CD8-positive, alpha-beta memory T cell (primary cell): ENCODE data around the gene LILRB5. TPM values are rescaled to one million over a fixed set of nuclear protein-coding genes. Genes with fewer than 3 reads are reported as not detected.
"Not testable (repeated sequence)": the region's sequence is repeated elsewhere in the genome, so short reads cannot be mapped to it uniquely, and the experiment has no call there.

ENCODE experiments used
- CTCF ChIA-PET: fragments of 350-600 bp; sonication (Branson Sonifier 250); formaldehyde crosslinking; loops from one replicate; lab custom pipeline; 2021; ENCODE audit warnings: antibody characterized with exemption; lab: Charles Lee
- POLR2A ChIA-PET: fragments of 350-600 bp; sonication (Branson Sonifier 250); formaldehyde crosslinking; loops from one replicate; lab custom pipeline; 2021; ENCODE audit warnings: antibody characterized with exemption; lab: Charles Lee
- DNase-seq, 5 donors: peaks; one replicate each; pipeline versions ENCODE4 v3.0.0 to v3.0.0-alpha.2; 2020 to 2022; ENCODE audit warnings: mixed read lengths in 1 of 5
- H3K27ac ChIP-seq: one replicate; pipeline ENCODE4 v1.7.0; 2013; ENCODE audit warnings: low read depth, mild to moderate bottlenecking, low read length, moderate library complexity
- H3K27me3 ChIP-seq: 2 replicates; pipeline ENCODE4 v1.7.0; 2013; ENCODE audit warnings: low read length, mild to moderate bottlenecking; ENCODE audit not compliant: insufficient read depth, poor library complexity, severe bottlenecking
- H3K36me3 ChIP-seq: 2 replicates; pipeline ENCODE4 v1.7.0; 2013; ENCODE audit warnings: mild to moderate bottlenecking, low read length, moderate library complexity; ENCODE audit not compliant: insufficient read depth
- H3K4me1 ChIP-seq: 2 replicates; pipeline ENCODE4 v1.7.0; 2013; ENCODE audit warnings: mild to moderate bottlenecking, low read length, moderate library complexity; ENCODE audit not compliant: insufficient read depth
- H3K4me3 ChIP-seq: 2 replicates; pipeline ENCODE4 v1.7.0; 2013; ENCODE audit warnings: mild to moderate bottlenecking, low read length
- H3K9me3 ChIP-seq: 2 replicates; pipeline ENCODE4 v1.7.0; 2013; ENCODE audit warnings: mild to moderate bottlenecking, low read length
- H3K27ac Mint-ChIP-seq, 8 donors: one replicate each; pipeline ENCODE4 v1.8.0; 2020 to 2021; ENCODE audit warnings: mixed read lengths in 8 of 8, mild to moderate bottlenecking in 6 of 8, inconsistent platforms in 3 of 8, moderate library complexity in 3 of 8
- H3K27me3 Mint-ChIP-seq, 2 donors: one replicate each; pipeline ENCODE4 v1.8.0; 2020 to 2021; ENCODE audit warnings: mixed read lengths in 2 of 2, mild to moderate bottlenecking in 1 of 2, moderate library complexity in 1 of 2
- H3K36me3 Mint-ChIP-seq, 3 donors: one replicate each; pipeline ENCODE4 v1.8.0; 2020 to 2021; ENCODE audit warnings: mixed read lengths in 3 of 3, inconsistent platforms in 1 of 3, mild to moderate bottlenecking in 1 of 3
- H3K4me1 Mint-ChIP-seq, 3 donors: one replicate each; pipeline ENCODE4 v1.8.0; 2020 to 2021; ENCODE audit warnings: mixed read lengths in 3 of 3, inconsistent platforms in 1 of 3, mild to moderate bottlenecking in 1 of 3
- H3K4me3 Mint-ChIP-seq, 7 donors: one replicate each; pipeline ENCODE4 v1.8.0; 2020 to 2021; ENCODE audit warnings: mixed read lengths in 7 of 7, mild to moderate bottlenecking in 6 of 7, moderate library complexity in 4 of 7, inconsistent platforms in 2 of 7
- H3K9me3 Mint-ChIP-seq, 5 donors: one replicate each; pipeline ENCODE4 v1.8.0; 2020 to 2022; ENCODE audit warnings: mixed read lengths in 5 of 5, mild to moderate bottlenecking in 3 of 5, moderate library complexity in 2 of 5, inconsistent platforms in 1 of 5
- polyA plus RNA-seq: library from polyadenylated mRNA; unstranded; fragments of 300-500 nt; fragmentation: Illumina TruSeq; gene quantifications from one replicate; pipeline ENCODE4 v1.2.3, GENCODE V29; 2021
- total RNA-seq, 2 experiments: library from RNA; stranded (reverse); gene quantifications; one replicate each; pipeline ENCODE4 v1.2.3, GENCODE V29; 2021

LILRB5 gene
- total and polyA plus RNA-seq, 3 experiments from 2014 or later, result 0.42 to 0.44 TPM; not detected in 1

- H3K4me1 ChIP-seq, H3K9me3 ChIP-seq, H3K4me3 Mint-ChIP-seq, H3K4me3 ChIP-seq, H3K36me3 Mint-ChIP-seq, CTCF ChIA-PET, H3K4me1 Mint-ChIP-seq, H3K9me3 Mint-ChIP-seq, DNase-seq, POLR2A ChIA-PET, H3K27ac Mint-ChIP-seq, H3K27me3 ChIP-seq, H3K27ac ChIP-seq, H3K36me3 ChIP-seq: not testable (repeated sequence)
- peaks cover 22 to 46% of the 10 kb centered on the region in 2 donors for H3K27me3 Mint-ChIP-seq
Measured at GRCh38 chr19:54272181-54272580, 15.1 kb upstream of the LILRB5 start.

DNA sequence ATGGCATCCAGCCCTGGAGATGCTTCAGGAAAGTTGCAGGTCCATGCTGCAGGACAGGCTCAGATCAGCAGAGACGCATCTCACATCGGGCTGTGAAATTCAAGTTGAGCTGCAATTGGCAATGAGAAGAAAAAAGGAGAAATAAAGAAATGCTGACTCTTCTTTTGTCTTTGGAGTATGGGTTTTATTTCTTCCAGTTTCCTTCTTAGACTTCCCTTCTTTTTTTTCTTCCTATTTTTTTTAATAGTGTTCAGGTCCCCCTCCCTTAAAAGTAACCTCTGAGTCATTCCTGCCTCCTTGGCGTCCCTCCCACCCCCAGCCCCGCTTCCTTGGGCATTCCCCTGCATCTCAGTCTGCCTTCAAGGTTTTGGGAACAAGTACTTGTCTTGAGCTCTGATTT lies 14.5 kb upstream of the LILRB5 start:
- H3K27me3 ChIP-seq, H3K4me3 Mint-ChIP-seq, H3K36me3 ChIP-seq, H3K4me3 ChIP-seq, DNase-seq, H3K27ac Mint-ChIP-seq, CTCF ChIA-PET, H3K36me3 Mint-ChIP-seq, H3K27ac ChIP-seq, H3K9me3 Mint-ChIP-seq, H3K9me3 ChIP-seq, H3K4me1 ChIP-seq, POLR2A ChIA-PET, H3K4me1 Mint-ChIP-seq: not testable (repeated sequence)
- peaks cover 21 to 45% of the 10 kb centered on the region in 2 donors for H3K27me3 Mint-ChIP-seq

DNA sequence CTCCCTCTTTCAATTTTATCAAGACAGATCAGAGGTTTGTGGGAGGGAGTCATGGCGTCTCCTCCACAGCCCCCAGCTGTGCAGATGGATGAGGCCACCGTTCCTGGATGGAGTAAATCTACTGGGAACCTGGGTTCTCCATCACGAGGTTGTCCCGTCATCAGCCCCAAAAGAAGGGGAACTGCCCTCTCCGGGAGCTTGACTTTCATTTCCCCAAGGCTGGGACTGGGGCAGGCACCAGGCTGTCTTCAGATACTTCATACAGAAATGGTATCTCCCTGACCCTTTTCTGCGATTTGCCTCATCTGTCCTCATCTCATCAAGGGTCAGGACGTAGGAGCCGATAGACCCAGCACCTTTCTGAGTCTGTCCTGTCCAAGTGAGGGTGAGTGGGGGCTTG lies 14.0 kb upstream of the LILRB5 start:
- ChIA-PET CTCF (no interaction called here), POLR2A (no interaction called here)
- Mint-ChIP-seq H3K4me1 (no peaks in the 10 kb centered on the region), H3K27me3 (peaks cover 17 to 41% of the 10 kb centered on the region in 2 donors), H3K36me3 (no peaks in the 10 kb centered on the region), H3K4me3 (no peak overlapping the region), H3K9me3 (no peaks in the 10 kb centered on the region), H3K27ac (no peak overlapping the region)
- Histone ChIP-seq H3K27ac (no peak overlapping the region), H3K36me3 (no peaks in the 10 kb centered on the region), H3K4me3 (no peak overlapping the region), H3K4me1 (no peaks in the 10 kb centered on the region), H3K9me3 (no peaks in the 10 kb centered on the region), H3K27me3 (no peaks in the 10 kb centered on the region)
- no peak for DNase-seq

DNA sequence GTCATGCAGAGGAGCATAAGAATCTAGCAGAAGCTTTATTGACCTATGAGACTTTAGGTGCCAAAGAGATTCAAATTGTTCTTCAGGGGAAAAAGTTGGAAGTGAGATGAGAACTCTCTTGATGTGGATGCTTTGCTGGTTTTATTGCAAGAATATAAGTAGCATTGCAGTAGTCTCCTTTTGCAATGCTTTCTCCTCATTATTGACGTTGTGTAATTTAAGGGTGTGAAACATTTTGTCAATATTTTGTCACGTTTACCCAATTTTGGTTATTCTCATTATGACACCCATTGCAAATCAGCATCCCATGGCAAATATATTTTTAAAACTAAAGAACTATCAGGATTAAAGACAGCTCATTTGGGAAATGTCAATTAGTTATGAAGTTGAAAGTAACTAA lies 11.9 kb upstream of the LILRB5 start:
- H3K27me3 Mint-ChIP-seq, result peaks cover 18 to 43% of the 10 kb centered on the region in 2 donors
- no peak overlapping the region for H3K27ac Mint-ChIP-seq
- H3K36me3 Mint-ChIP-seq, result no peaks in the 10 kb centered on the region
- H3K4me3 Mint-ChIP-seq, result no peak overlapping the region
- no peaks in the 10 kb centered on the region for H3K4me1 ChIP-seq
- no peaks in the 10 kb centered on the region for H3K36me3 ChIP-seq
- no peaks in the 10 kb centered on the region for H3K9me3 Mint-ChIP-seq
- no peaks in the 10 kb centered on the region for H3K9me3 ChIP-seq
- H3K4me3 ChIP-seq, result no peak overlapping the region
- H3K27ac ChIP-seq, result no peak overlapping the region
- CTCF ChIA-PET, result no interaction called here
- no peak for DNase-seq
- POLR2A ChIA-PET, result no interaction called here
- H3K4me1 Mint-ChIP-seq, result peaks cover 0 to 2% (median 0%) of the 10 kb centered on the region in 3 donors
- no peaks in the 10 kb centered on the region for H3K27me3 ChIP-seq

GRCh38 chr19:54266133-54266532 lies 9.1 kb upstream of the LILRB5 start:
- H3K9me3 Mint-ChIP-seq, result no peaks in the 10 kb centered on the region
- H3K9me3 ChIP-seq, result no peaks in the 10 kb centered on the region
- peak; percentile 25 to 73 (median 42) for DNase-seq
- H3K27ac ChIP-seq, result no peak overlapping the region
- no peaks in the 10 kb centered on the region for H3K27me3 ChIP-seq
- ChIA-PET CTCF (interaction anchor here (0.9 to 2.1 kb wide), 7 partner anchors 9 to 170 kb away, joined by 3 to 9 read pairs (median 3); partner anchors contain the start of gene LILRB5), POLR2A (no interaction called here)
- H3K27me3 Mint-ChIP-seq, result peaks cover 10 to 35% of the 10 kb centered on the region in 2 donors
- H3K4me1 ChIP-seq, result no peaks in the 10 kb centered on the region
- no peak overlapping the region for H3K4me3 ChIP-seq
- H3K4me1 Mint-ChIP-seq, result peaks cover 0 to 2% (median 0%) of the 10 kb centered on the region in 3 donors
- H3K27ac Mint-ChIP-seq, result no peak overlapping the region
- no peaks in the 10 kb centered on the region for H3K36me3 ChIP-seq
- H3K4me3 Mint-ChIP-seq, result no peak overlapping the region
- no peaks in the 10 kb centered on the region for H3K36me3 Mint-ChIP-seq

GRCh38 chr19:54262470-54262869 lies 5.4 kb upstream of the LILRB5 start:
- POLR2A ChIA-PET, result no interaction called here
- Mint-ChIP-seq H3K9me3 (no peaks in the 10 kb centered on the region), H3K27me3 (peaks cover 5 to 21% of the 10 kb centered on the region in 2 donors), H3K4me1 (peaks cover 0 to 2% (median 0%) of the 10 kb centered on the region in 3 donors), H3K4me3 (no peak overlapping the region), H3K27ac (no peak overlapping the region), H3K36me3 (no peaks in the 10 kb centered on the region)
- Histone ChIP-seq H3K27ac (no peak overlapping the region), H3K36me3 (no peaks in the 10 kb centered on the region), H3K4me1 (no peaks in the 10 kb centered on the region), H3K9me3 (no peaks in the 10 kb centered on the region), H3K4me3 (no peak overlapping the region), H3K27me3 (no peaks in the 10 kb centered on the region)
- no peak for DNase-seq
- CTCF ChIA-PET, result no interaction called here

GRCh38 chr19:54262066-54262465 lies 5.0 kb upstream of the LILRB5 start:
- H3K9me3 Mint-ChIP-seq, result no peaks in the 10 kb centered on the region
- ChIA-PET CTCF (no interaction called here), POLR2A (no interaction called here)
- Histone ChIP-seq H3K9me3 (no peaks in the 10 kb centered on the region), H3K4me3 (no peak overlapping the region), H3K27ac (no peak overlapping the region), H3K4me1 (no peaks in the 10 kb centered on the region), H3K36me3 (no peaks in the 10 kb centered on the region), H3K27me3 (no peaks in the 10 kb centered on the region)
- no peak overlapping the region for H3K27ac Mint-ChIP-seq
- H3K27me3 Mint-ChIP-seq, result peaks cover 4 to 22% of the 10 kb centered on the region in 2 donors
- H3K4me3 Mint-ChIP-seq, result no peak overlapping the region
- H3K4me1 Mint-ChIP-seq, result peaks cover 0 to 2% (median 0%) of the 10 kb centered on the region in 3 donors
- no peak for DNase-seq
- H3K36me3 Mint-ChIP-seq, result no peaks in the 10 kb centered on the region

DNA sequence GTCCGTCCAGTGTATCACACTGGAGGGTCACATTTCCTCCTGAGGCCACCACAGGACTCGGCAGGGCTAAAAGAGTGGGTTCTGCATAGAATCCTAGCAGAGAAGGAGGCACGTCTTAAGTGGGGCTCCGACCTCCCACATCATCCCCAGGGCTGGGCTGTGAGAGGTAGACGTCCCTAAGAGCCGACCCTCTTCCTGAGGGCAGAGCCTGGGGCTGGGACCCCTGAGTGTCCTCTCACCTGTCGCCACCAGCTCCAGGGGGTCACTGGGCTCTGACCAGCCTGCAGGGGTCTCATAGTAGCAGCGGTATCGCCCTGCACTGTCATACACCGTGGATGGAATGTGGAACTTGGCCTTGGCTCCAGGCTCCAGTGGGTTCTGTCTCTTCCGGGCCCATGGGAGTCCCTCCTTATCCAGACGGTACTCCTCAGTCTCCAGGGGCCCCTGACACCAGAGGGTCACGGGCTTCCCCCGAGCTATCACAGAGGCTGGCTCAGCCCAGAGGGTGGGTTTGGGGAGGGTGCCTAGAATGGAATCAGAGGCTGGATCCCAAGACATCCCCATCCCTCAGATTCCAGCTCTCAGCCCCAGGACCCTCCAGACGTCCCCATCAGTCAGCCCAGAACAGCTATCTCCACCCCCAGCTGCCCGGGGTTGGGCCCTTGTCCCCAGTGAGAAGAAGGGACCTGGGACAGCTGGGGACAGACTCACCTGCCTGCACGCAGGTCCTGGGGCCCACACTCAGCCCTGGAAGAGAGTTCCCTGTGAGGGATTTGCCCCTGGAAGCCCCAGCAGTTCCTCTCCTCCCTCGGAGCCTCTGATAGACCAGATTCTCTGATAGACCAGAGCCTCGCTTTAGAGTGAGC lies 590 bp downstream of the LILRB5 start:
- Mint-ChIP-seq H3K27ac (peak overlapping the region in 1 of 8 donors; percentile 91), H3K4me1 (no peaks in the 10 kb centered on the region), H3K9me3 (no peaks in the 10 kb centered on the region), H3K27me3 (peaks cover 8 to 16% of the 10 kb centered on the region in 2 donors), H3K36me3 (no peaks in the 10 kb centered on the region), H3K4me3 (no peak overlapping the region)
- no peaks in the 10 kb centered on the region for H3K27me3 ChIP-seq
- ChIA-PET POLR2A (no interaction called here), CTCF (interaction anchor here (2.0 kb wide), 1 partner anchor 10 kb away, joined by 9 read pairs; no protein-coding TSS in a partner anchor)
- H3K36me3 ChIP-seq, result no peaks in the 10 kb centered on the region
- H3K9me3 ChIP-seq, result no peaks in the 10 kb centered on the region
- H3K27ac ChIP-seq, result no peak overlapping the region
- no peaks in the 10 kb centered on the region for H3K4me1 ChIP-seq
- H3K4me3 ChIP-seq, result no peak overlapping the region
- DNase-seq, result no peak
